ENCODE measurements around the gene AGPAT3. TPM values are rescaled to one million over a fixed set of nuclear protein-coding genes. Genes with fewer than 3 reads are reported as not detected.

AGPAT3 gene
- total RNA-seq, 1 experiment from 2014 or later, result 9.2 TPM

GRCh38 chr21:43984905-43985689 is 120.1 kb downstream of the AGPAT3 start:
- Histone ChIP-seq H3K4me3 (ENCODE audit: insufficient read depth, low read depth, low read length) (no peak overlapping the region), H3K27me3 (ENCODE audit: control insufficient read depth, insufficient read depth, low read length) (no peaks in the 10 kb centered on the region), H3K36me3 (replicated peaks; ENCODE audit: control insufficient read depth, insufficient read depth, low read length) (no peaks in the 10 kb centered on the region)
- peak; percentile 56 for DNase-seq

- DNase-seq, result peak; percentile 97
- Histone ChIP-seq H3K27me3 (ENCODE audit: control insufficient read depth, insufficient read depth, low read length) (no peaks in the 10 kb centered on the region), H3K36me3 (replicated peaks; ENCODE audit: control insufficient read depth, insufficient read depth, low read length) (no peaks in the 10 kb centered on the region), H3K4me3 (ENCODE audit: insufficient read depth, low read depth, low read length) (no peak overlapping the region; the same call in 1 of the 2 replicates)
Measured at GRCh38 chr21:43985690-43986251, 120.7 kb downstream of the AGPAT3 start.

GRCh38 chr21:43986544-43987451 is 121.8 kb downstream of the AGPAT3 start:
- Histone ChIP-seq H3K36me3 (replicated peaks; ENCODE audit: control insufficient read depth, insufficient read depth, low read length) (no peaks in the 10 kb centered on the region), H3K4me3 (ENCODE audit: insufficient read depth, low read depth, low read length) (no peak overlapping the region), H3K27me3 (ENCODE audit: control insufficient read depth, insufficient read depth, low read length) (no peaks in the 10 kb centered on the region)
- DNase-seq, result peak; percentile 26

- Histone ChIP-seq H3K36me3 (replicated peaks; ENCODE audit: control insufficient read depth, insufficient read depth, low read length) (no peaks in the 10 kb centered on the region), H3K4me3 (ENCODE audit: insufficient read depth, low read depth, low read length) (no peak overlapping the region), H3K27me3 (ENCODE audit: control insufficient read depth, insufficient read depth, low read length) (no peaks in the 10 kb centered on the region)
- no peak for DNase-seq
Measured at GRCh38 chr21:43987509-43987908, 122.5 kb downstream of the AGPAT3 start.

GRCh38 chr21:43988016-43988415 is 123.0 kb downstream of the AGPAT3 start:
- Histone ChIP-seq H3K27me3 (ENCODE audit: control insufficient read depth, insufficient read depth, low read length) (no peaks in the 10 kb centered on the region), H3K36me3 (replicated peaks; ENCODE audit: control insufficient read depth, insufficient read depth, low read length) (no peaks in the 10 kb centered on the region), H3K4me3 (ENCODE audit: insufficient read depth, low read depth, low read length) (no peak overlapping the region)
- no peak for DNase-seq

- no peak overlapping the region for H3K4me3 ChIP-seq (ENCODE audit: insufficient read depth, low read depth, low read length)
- no peak for DNase-seq
- no peaks in the 10 kb centered on the region for H3K36me3 ChIP-seq (replicated peaks; ENCODE audit: control insufficient read depth, insufficient read depth, low read length)
- no peaks in the 10 kb centered on the region for H3K27me3 ChIP-seq (ENCODE audit: control insufficient read depth, insufficient read depth, low read length)
Measured at GRCh38 chr21:43988506-43989230, 123.6 kb downstream of the AGPAT3 start.

GRCh38 chr21:43989401-43989800 is 124.4 kb downstream of the AGPAT3 start:
- DNase-seq, result peak; percentile 40
- Histone ChIP-seq H3K4me3 (ENCODE audit: insufficient read depth, low read depth, low read length) (no peak overlapping the region), H3K36me3 (replicated peaks; ENCODE audit: control insufficient read depth, insufficient read depth, low read length) (no peaks in the 10 kb centered on the region), H3K27me3 (ENCODE audit: control insufficient read depth, insufficient read depth, low read length) (no peaks in the 10 kb centered on the region)

- Histone ChIP-seq H3K4me3 (ENCODE audit: insufficient read depth, low read depth, low read length) (no peak overlapping the region), H3K27me3 (ENCODE audit: control insufficient read depth, insufficient read depth, low read length) (no peaks in the 10 kb centered on the region), H3K36me3 (replicated peaks; ENCODE audit: control insufficient read depth, insufficient read depth, low read length) (no peaks in the 10 kb centered on the region)
- DNase-seq, result peak; percentile 53
Measured at GRCh38 chr21:43991447-43991991, 126.5 kb downstream of the AGPAT3 start.

GRCh38 chr21:43992121-43992520 is 127.1 kb downstream of the AGPAT3 start:
- Histone ChIP-seq H3K4me3 (ENCODE audit: insufficient read depth, low read depth, low read length) (no peak overlapping the region), H3K36me3 (replicated peaks; ENCODE audit: control insufficient read depth, insufficient read depth, low read length) (no peaks in the 10 kb centered on the region), H3K27me3 (ENCODE audit: control insufficient read depth, insufficient read depth, low read length) (no peaks in the 10 kb centered on the region)
- peak; percentile 36 for DNase-seq

- no peak for DNase-seq
- Histone ChIP-seq H3K4me3 (ENCODE audit: insufficient read depth, low read depth, low read length) (no peak overlapping the region), H3K36me3 (replicated peaks; ENCODE audit: control insufficient read depth, insufficient read depth, low read length) (no peaks in the 10 kb centered on the region), H3K27me3 (ENCODE audit: control insufficient read depth, insufficient read depth, low read length) (no peaks in the 10 kb centered on the region)
Measured at GRCh38 chr21:43993420-43993934, 128.5 kb downstream of the AGPAT3 start.

- no peaks in the 10 kb centered on the region for H3K36me3 ChIP-seq (replicated peaks; ENCODE audit: control insufficient read depth, insufficient read depth, low read length)
- H3K4me3 ChIP-seq (ENCODE audit: insufficient read depth, low read depth, low read length), result no peak overlapping the region
- peak; percentile 50 for DNase-seq
- H3K27me3 ChIP-seq (ENCODE audit: control insufficient read depth, insufficient read depth, low read length), result no peaks in the 10 kb centered on the region
Measured at GRCh38 chr21:43994085-43994484, 129.1 kb downstream of the AGPAT3 start.

- Histone ChIP-seq H3K27me3 (ENCODE audit: control insufficient read depth, insufficient read depth, low read length) (no peaks in the 10 kb centered on the region), H3K36me3 (replicated peaks; ENCODE audit: control insufficient read depth, insufficient read depth, low read length) (no peaks in the 10 kb centered on the region), H3K4me3 (ENCODE audit: insufficient read depth, low read depth, low read length) (no peak overlapping the region)
- DNase-seq, result no peak
Measured at GRCh38 chr21:43994646-43995045, 129.6 kb downstream of the AGPAT3 start.

GRCh38 chr21:43995521-43996105 is 130.6 kb downstream of the AGPAT3 start:
- no peak for DNase-seq
- Histone ChIP-seq H3K27me3 (ENCODE audit: control insufficient read depth, insufficient read depth, low read length) (no peaks in the 10 kb centered on the region), H3K36me3 (replicated peaks; ENCODE audit: control insufficient read depth, insufficient read depth, low read length) (no peaks in the 10 kb centered on the region), H3K4me3 (ENCODE audit: insufficient read depth, low read depth, low read length) (no peak overlapping the region)

Data from H7 (cell line).